GM23248 (cell line): Measurements from ENCODE around the gene SGPL1. TPM values are rescaled to one million over a fixed set of nuclear protein-coding genes. Genes with fewer than 3 reads are reported as not detected.

Experiments used
- DNase-seq: peaks from one replicate; pipeline ENCODE4 v3.0.0-alpha.2; 2015
- H2AFZ ChIP-seq: fragments of 200-600 bp; sonication (generic); 2 replicates; pipeline ENCODE4 v1.6.1; 2016; ENCODE audit warnings: antibody characterized with exemption
- H3F3A ChIP-seq: fragments of 200-600 bp; sonication (generic); 2 replicates; pipeline ENCODE4 v1.6.1; 2016; ENCODE audit warnings: mild to moderate bottlenecking, antibody characterized with exemption, mixed run types; ENCODE audit not compliant: insufficient read depth
- H3K27ac ChIP-seq: fragments of 200-600 bp; sonication (generic); 2 replicates; pipeline ENCODE4 v1.5.1; 2016; ENCODE audit warnings: mild to moderate bottlenecking
- H3K27me3 ChIP-seq: fragments of 200-600 bp; sonication (generic); replicated peaks from 2 replicates; pipeline ENCODE4 v1.6.1; 2016; ENCODE audit warnings: mild to moderate bottlenecking; ENCODE audit not compliant: insufficient read depth
- H3K36me3 ChIP-seq: fragments of 200-600 bp; sonication (generic); 2 replicates; pipeline ENCODE4 v1.6.1; 2016; ENCODE audit warnings: low read depth, mild to moderate bottlenecking
- H3K4me1 ChIP-seq: fragments of 200-600 bp; sonication (generic); 2 replicates; pipeline ENCODE4 v1.6.1; 2016; ENCODE audit warnings: mild to moderate bottlenecking; ENCODE audit not compliant: insufficient read depth
- H3K4me2 ChIP-seq: fragments of 200-600 bp; sonication (generic); one replicate; pipeline ENCODE4 v1.6.1; 2016; ENCODE audit warnings: mild to moderate bottlenecking; ENCODE audit not compliant: unreplicated experiment
- H3K4me3 ChIP-seq: fragments of 200-600 bp; sonication (generic); 2 replicates; pipeline ENCODE4 v1.5.1; 2016; ENCODE audit warnings: mild to moderate bottlenecking
- H3K79me2 ChIP-seq: fragments of 200-600 bp; sonication (generic); 2 replicates; pipeline ENCODE4 v1.6.1; 2016; ENCODE audit warnings: mild to moderate bottlenecking; ENCODE audit not compliant: insufficient read depth
- H3K9ac ChIP-seq: fragments of 200-600 bp; sonication (generic); 2 replicates; pipeline ENCODE4 v1.6.1; 2016; ENCODE audit warnings: mild to moderate bottlenecking
- H3K9me2 ChIP-seq: fragments of 200-600 bp; sonication (generic); 2 replicates; pipeline ENCODE4 v1.6.1; 2016; ENCODE audit warnings: mixed run types, mild to moderate bottlenecking, moderate library complexity; ENCODE audit not compliant: insufficient read depth
- H3K9me3 ChIP-seq: fragments of 200-600 bp; sonication (generic); one replicate; pipeline ENCODE4 v1.6.1; 2017; ENCODE audit warnings: low read depth
- H4K20me1 ChIP-seq: fragments of 200-600 bp; sonication (generic); 2 replicates; pipeline ENCODE4 v1.6.0; 2016; ENCODE audit not compliant: insufficient read depth
- EZH2 ChIP-seq: fragments of 200-600 bp; sonication (generic); IDR thresholded peaks from 2 replicates; pipeline ENCODE4 v1.6.1; 2018; ENCODE audit warnings: antibody characterized with exemption, mild to moderate bottlenecking; ENCODE audit not compliant: insufficient read depth, poor library complexity, severe bottlenecking
- EZH2phosphoT487 ChIP-seq: fragments of 200-600 bp; sonication (generic); IDR thresholded peaks from 2 replicates; pipeline ENCODE4 v1.6.1; 2018; ENCODE audit warnings: antibody characterized with exemption, moderate library complexity, mild to moderate bottlenecking, low read depth; ENCODE audit not compliant: insufficient read depth
- WGBS, 2 experiments: methylation state at CpG; one replicate each; pipeline ENCODE4 v1.1.6; 2015 to 2017; ENCODE audit warnings: low lambda C conversion rate in 2 of 2, low coverage in 1 of 2; ENCODE audit errors: missing lambda C conversion rate in 2 of 2; 5-methylcytosine and 5-hydroxymethylcytosine counted together
- in situ Hi-C: fragments of 300-500 bp; cut with MboI; formaldehyde crosslinking; loops from 2 replicates; pipeline ENCODE4 v1.15.0; 2020
- polyA plus RNA-seq: library from polyadenylated mRNA; unstranded; fragments of >200 nt; fragmentation: Nextera tagmentation; extraction: Ambion mirVana; gene quantifications from 2 replicates; pipeline ENCODE4 v1.2.1, GENCODE V29; 2016
- total RNA-seq: library from RNA; depleted of rRNA; stranded (reverse); fragments of >200 nt; shearing (Covaris generic); gene quantifications from 2 replicates; pipeline ENCODE4 v1.2.3, GENCODE V29; 2014

The SGPL1 gene
- total and polyA plus RNA-seq, 2 experiments from 2014 or later, result 18.2 to 27.5 TPM

GRCh38 chr10:70771311-70772194 is 44.2 kb upstream of the SGPL1 start:
- TF ChIP-seq EZH2, result no peak
- TF ChIP-seq EZH2phosphoT487, result no peak
- H3K79me2 ChIP-seq, result no peaks in the 10 kb centered on the region
- H3K9ac ChIP-seq, result no peak overlapping the region
- H3K4me3 ChIP-seq, result no peak overlapping the region
- in situ Hi-C loops, result no loop called here
- H3K9me2 ChIP-seq, result no peaks in the 10 kb centered on the region
- no peaks in the 10 kb centered on the region for H3K4me1 ChIP-seq
- no peaks in the 10 kb centered on the region for H4K20me1 ChIP-seq
- no peak overlapping the region for H3K4me2 ChIP-seq
- peaks cover 7% of the 10 kb centered on the region; the same call in 1 of the 2 replicates for H3K27me3 ChIP-seq
- no peaks in the 10 kb centered on the region for H3K9me3 ChIP-seq
- H2AFZ ChIP-seq, result no peak overlapping the region
- H3K36me3 ChIP-seq, result no peaks in the 10 kb centered on the region
- H3F3A ChIP-seq, result no peaks in the 10 kb centered on the region
- WGBS, 2 experiments, result 68 to 75% methylated on average over 8 of the region's 8 CpGs
- no peak for DNase-seq
- no peak overlapping the region for H3K27ac ChIP-seq

- no peak for DNase-seq
- Histone ChIP-seq H3K9me2 (no peaks in the 10 kb centered on the region), H3K4me2 (no peak overlapping the region), H2AFZ (no peak overlapping the region), H3F3A (no peaks in the 10 kb centered on the region), H3K4me1 (no peaks in the 10 kb centered on the region), H3K27ac (no peak overlapping the region), H3K4me3 (no peak overlapping the region), H3K9me3 (no peaks in the 10 kb centered on the region), H3K79me2 (no peaks in the 10 kb centered on the region), H3K9ac (no peak overlapping the region), H3K36me3 (no peaks in the 10 kb centered on the region), H3K27me3 (peaks cover 7% of the 10 kb centered on the region; the same call in 1 of the 2 replicates), H4K20me1 (no peaks in the 10 kb centered on the region)
- TF ChIP-seq EZH2, result no peak
- no peak for TF ChIP-seq EZH2phosphoT487
- in situ Hi-C loops, result no loop called here
- WGBS, 2 experiments, result 80 to 91% methylated on average over 4 of the region's 4 CpGs
These were observed 43.1 kb upstream of the SGPL1 start for GRCh38 chr10:70772627-70773026.

- 60 to 66% methylated on average over 9 of the region's 9 CpGs for WGBS, 2 experiments
- in situ Hi-C loops, result no loop called here
- TF ChIP-seq EZH2, result no peak
- no peak for TF ChIP-seq EZH2phosphoT487
- Histone ChIP-seq H3K79me2 (no peaks in the 10 kb centered on the region), H2AFZ (no peak overlapping the region), H3K4me1 (no peaks in the 10 kb centered on the region), H3K9me3 (no peaks in the 10 kb centered on the region), H3K9me2 (no peaks in the 10 kb centered on the region), H3K27me3 (peaks cover 2% of the 10 kb centered on the region; the same call in 1 of the 2 replicates), H4K20me1 (no peaks in the 10 kb centered on the region), H3K27ac (no peak overlapping the region), H3K36me3 (no peaks in the 10 kb centered on the region), H3K9ac (no peak overlapping the region), H3K4me2 (no peak overlapping the region), H3K4me3 (no peak overlapping the region), H3F3A (no peaks in the 10 kb centered on the region)
- DNase-seq, result no peak
These were observed 42.3 kb upstream of the SGPL1 start for GRCh38 chr10:70773461-70773860.

GRCh38 chr10:70773965-70774809 is 41.6 kb upstream of the SGPL1 start:
- no peaks in the 10 kb centered on the region; the same call in 1 of the 2 replicates for H3K27me3 ChIP-seq
- in situ Hi-C loops, result no loop called here
- H3K4me2 ChIP-seq, result no peak overlapping the region
- H3K4me1 ChIP-seq, result no peaks in the 10 kb centered on the region
- H3K79me2 ChIP-seq, result no peaks in the 10 kb centered on the region
- H3F3A ChIP-seq, result no peaks in the 10 kb centered on the region
- no peak overlapping the region for H3K27ac ChIP-seq
- DNase-seq, result no peak
- H3K9me3 ChIP-seq, result no peaks in the 10 kb centered on the region
- no peak overlapping the region for H2AFZ ChIP-seq
- no peak overlapping the region for H3K9ac ChIP-seq
- H3K4me3 ChIP-seq, result no peak overlapping the region
- H3K9me2 ChIP-seq, result no peaks in the 10 kb centered on the region
- H4K20me1 ChIP-seq, result no peaks in the 10 kb centered on the region
- TF ChIP-seq EZH2, result no peak
- TF ChIP-seq EZH2phosphoT487, result no peak
- H3K36me3 ChIP-seq, result no peaks in the 10 kb centered on the region
- WGBS, 2 experiments, result 76 to 88% methylated on average over 10 to 13 of the region's 14 CpGs
